Sigmoid colon (tissue), 7 donors: ENCODE results near the gene ACP6. TPM values are rescaled to one million over a fixed set of nuclear protein-coding genes. Genes with fewer than 3 reads are reported as not detected.

Experiments
- DNase-seq: peaks from one replicate; pipeline ENCODE4 v3.0.0-alpha.2; 2019
- H3K27ac ChIP-seq, 4 donors: fragments of 200-600 bp; sonication (generic); one replicate each; pipeline ENCODE4 v1.5.1; 2016 to 2019; ENCODE audit warnings: mild to moderate bottlenecking in 1 of 4
- H3K27me3 ChIP-seq, 3 donors: fragments of 200-600 bp; sonication (generic); one replicate each; pipeline ENCODE4 v1.5.1; 2019; ENCODE audit warnings: mild to moderate bottlenecking in 1 of 3
- H3K36me3 ChIP-seq, 4 donors: fragments of 200-600 bp; sonication (generic); one replicate each; pipeline ENCODE4 v1.5.1; 2016 to 2019
- H3K4me1 ChIP-seq, 4 donors: fragments of 200-600 bp; sonication (generic); one replicate each; pipeline ENCODE4 v1.5.1; 2017 to 2019
- H3K4me3 ChIP-seq, 4 donors: fragments of 200-600 bp; sonication (generic); one replicate each; pipeline ENCODE4 v1.5.1; 2017 to 2019; ENCODE audit warnings: mild to moderate bottlenecking in 2 of 4, moderate library complexity in 1 of 4
- H3K9me3 ChIP-seq, 4 donors: fragments of 200-600 bp in 3 of 4; sonication (generic) in 3 of 4; one replicate each; pipeline versions ENCODE4 v1.5.1 to v1.6.1; 2013 to 2019
- EP300 ChIP-seq, 4 donors: sonication (generic); formaldehyde crosslinking; IDR thresholded peaks; one replicate each; pipeline ENCODE4 v1.6.1; 2017; ENCODE audit warnings: antibody characterized with exemption in 4 of 4
- POLR2A ChIP-seq, 2 donors: fragments of 450-650 bp; IDR thresholded peaks; one replicate each; pipeline ENCODE4 v1.6.1; 2016; ENCODE audit warnings: antibody characterized with exemption in 2 of 2, mild to moderate bottlenecking in 2 of 2, moderate library complexity in 2 of 2
- POLR2AphosphoS5 ChIP-seq, 4 donors: sonication (generic); formaldehyde crosslinking; IDR thresholded peaks; one replicate each; pipeline ENCODE4 v1.6.1; 2017; ENCODE audit warnings: antibody characterized with exemption in 4 of 4
- WGBS, 2 donors: extraction: QIAGEN DNeasy Blood & Tissue Kit; methylation state at CpG; one replicate each; pipeline ENCODE4 v1.1.7; 2013; 5-methylcytosine and 5-hydroxymethylcytosine counted together
- intact Hi-C: fragments of 100-400 bp; cut with DNase I; formaldehyde crosslinking; loops from one replicate; pipeline ENCODE4 v1.15.1; 2023
- polyA plus RNA-seq, 3 donors: library from polyadenylated mRNA; stranded (reverse); fragments of 200-250 nt; gene quantifications; one replicate each; pipeline ENCODE4 v1.2.3, GENCODE V29; 2013
- total RNA-seq, 4 donors: library from RNA; depleted of rRNA; stranded (reverse); fragments of >200 nt; gene quantifications; one replicate each; pipeline ENCODE4 v1.1.0, GENCODE V29; 2016
- TF ChIP-seq, protein P1 (sequence below), 4 experiments: fragments of 450-650 bp in 3 of 4; fragments of 200-600 bp in 1 of 4; IDR thresholded peaks; one replicate each; pipeline ENCODE4 v1.5.1; 2016 to 2019; ENCODE audit warnings: antibody characterized with exemption in 4 of 4, mild to moderate bottlenecking in 3 of 4, moderate library complexity in 2 of 4
- donor health status: healthy with polysubstance abuse.
- donor health status: Bipolar disorder and iron deficiency.
- donor health status: healthy.

ACP6 gene
- total and polyA plus RNA-seq, 7 donors, result 3.5 to 27.8 (median 14.7) TPM

GRCh38 chr1:147631839-147632238 is 38.5 kb downstream of the ACP6 start:
- no peak overlapping the region for H3K4me3 ChIP-seq
- no peaks in the 10 kb centered on the region for H3K27me3 ChIP-seq
- 90 to 93% methylated on average over 3 of the region's 3 CpGs for WGBS, 2 donors
- peaks cover 0 to 4% (median 0%) of the 10 kb centered on the region in 4 donors for H3K36me3 ChIP-seq
- no peak for DNase-seq
- H3K9me3 ChIP-seq, result no peaks in the 10 kb centered on the region
- intact Hi-C loops, result no loop called here
- TF ChIP-seq, protein P1, sequence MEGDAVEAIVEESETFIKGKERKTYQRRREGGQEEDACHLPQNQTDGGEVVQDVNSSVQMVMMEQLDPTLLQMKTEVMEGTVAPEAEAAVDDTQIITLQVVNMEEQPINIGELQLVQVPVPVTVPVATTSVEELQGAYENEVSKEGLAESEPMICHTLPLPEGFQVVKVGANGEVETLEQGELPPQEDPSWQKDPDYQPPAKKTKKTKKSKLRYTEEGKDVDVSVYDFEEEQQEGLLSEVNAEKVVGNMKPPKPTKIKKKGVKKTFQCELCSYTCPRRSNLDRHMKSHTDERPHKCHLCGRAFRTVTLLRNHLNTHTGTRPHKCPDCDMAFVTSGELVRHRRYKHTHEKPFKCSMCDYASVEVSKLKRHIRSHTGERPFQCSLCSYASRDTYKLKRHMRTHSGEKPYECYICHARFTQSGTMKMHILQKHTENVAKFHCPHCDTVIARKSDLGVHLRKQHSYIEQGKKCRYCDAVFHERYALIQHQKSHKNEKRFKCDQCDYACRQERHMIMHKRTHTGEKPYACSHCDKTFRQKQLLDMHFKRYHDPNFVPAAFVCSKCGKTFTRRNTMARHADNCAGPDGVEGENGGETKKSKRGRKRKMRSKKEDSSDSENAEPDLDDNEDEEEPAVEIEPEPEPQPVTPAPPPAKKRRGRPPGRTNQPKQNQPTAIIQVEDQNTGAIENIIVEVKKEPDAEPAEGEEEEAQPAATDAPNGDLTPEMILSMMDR (IDR thresholded peaks at IDR 0.05), result no peak
- TF ChIP-seq POLR2A (IDR thresholded peaks at IDR 0.05) (no peak), EP300 (IDR thresholded peaks at IDR 0.05) (no peak), POLR2AphosphoS5 (IDR thresholded peaks at IDR 0.05) (no peak)
- H3K4me1 ChIP-seq, result no peaks in the 10 kb centered on the region
- no peak overlapping the region for H3K27ac ChIP-seq

DNA sequence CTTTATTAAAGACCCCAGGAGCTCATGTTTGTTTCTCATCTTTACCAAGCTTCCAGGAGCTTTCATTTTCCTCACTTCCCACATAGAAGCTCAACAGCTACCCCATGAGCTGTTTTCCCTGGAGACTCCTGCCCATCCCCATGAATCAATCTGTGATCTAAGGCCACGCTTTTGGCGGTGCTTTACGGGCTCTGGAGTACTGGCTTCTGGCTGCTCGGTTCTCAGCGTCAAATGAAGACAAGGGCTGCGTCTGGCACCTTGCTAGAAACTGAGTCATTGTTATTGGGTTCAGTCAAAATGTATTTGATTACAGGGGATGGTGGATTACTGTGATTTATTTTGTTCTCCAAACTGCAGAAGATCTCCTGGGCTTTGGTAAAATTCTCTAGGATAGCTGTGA is 39.9 kb downstream of the ACP6 start:
- H3K27me3 ChIP-seq, result no peaks in the 10 kb centered on the region
- TF ChIP-seq POLR2AphosphoS5 (IDR thresholded peaks at IDR 0.05), result no peak
- TF ChIP-seq POLR2A (IDR thresholded peaks at IDR 0.05), result no peak
- TF ChIP-seq, protein P1 (IDR thresholded peaks at IDR 0.05), result no peak
- TF ChIP-seq EP300 (IDR thresholded peaks at IDR 0.05), result no peak
- 75 to 87% methylated on average over 6 of the region's 6 CpGs for WGBS, 2 donors

GRCh38 chr1:147630022-147630421 is 40.3 kb downstream of the ACP6 start:
- Histone ChIP-seq H3K27ac (no peak overlapping the region), H3K9me3 (no peaks in the 10 kb centered on the region), H3K36me3 (peaks cover 0 to 4% (median 0%) of the 10 kb centered on the region in 4 donors), H3K4me1 (no peaks in the 10 kb centered on the region), H3K4me3 (no peak overlapping the region), H3K27me3 (no peaks in the 10 kb centered on the region)
- TF ChIP-seq, protein P1 (IDR thresholded peaks at IDR 0.05), result no peak
- TF ChIP-seq POLR2A (IDR thresholded peaks at IDR 0.05), result no peak
- no peak for TF ChIP-seq POLR2AphosphoS5 (IDR thresholded peaks at IDR 0.05)
- TF ChIP-seq EP300 (IDR thresholded peaks at IDR 0.05), result no peak
- intact Hi-C loops, result no loop called here
- no peak for DNase-seq
- WGBS, 2 donors, result 86 to 87% methylated on average over 6 of the region's 6 CpGs

More for the DNA sequence above, 39.9 kb downstream of the ACP6 start:
- no peak overlapping the region for H3K4me3 ChIP-seq
- H3K27ac ChIP-seq, result no peak overlapping the region
- no peak for DNase-seq
- intact Hi-C loops, result no loop called here
- H3K4me1 ChIP-seq, result no peaks in the 10 kb centered on the region
- peaks cover 0 to 4% (median 0%) of the 10 kb centered on the region in 4 donors for H3K36me3 ChIP-seq
- H3K9me3 ChIP-seq, result no peaks in the 10 kb centered on the region

DNA sequence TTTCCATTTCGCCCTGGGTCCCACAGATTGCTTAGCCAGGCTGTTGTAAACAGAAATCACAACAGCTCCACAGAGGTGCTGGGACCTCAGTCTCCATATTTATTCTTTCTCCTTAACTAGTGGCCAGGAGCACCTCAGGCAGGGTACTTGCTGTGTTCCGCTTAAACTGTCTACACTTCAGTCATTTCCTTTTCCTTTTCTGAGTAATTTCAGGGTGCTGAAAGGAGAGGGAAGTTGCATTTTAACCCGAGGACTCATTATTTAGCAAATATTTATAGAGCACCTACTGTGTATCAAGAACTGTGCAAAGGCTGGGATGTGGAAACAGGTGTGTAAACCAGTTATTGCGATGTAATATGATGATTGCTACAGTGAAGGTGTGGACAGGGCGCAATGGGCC is 41.9 kb downstream of the ACP6 start:
- Histone ChIP-seq H3K4me3 (no peak overlapping the region), H3K36me3 (peaks cover 0 to 19% (median 4%) of the 10 kb centered on the region in 4 donors), H3K4me1 (no peaks in the 10 kb centered on the region), H3K27me3 (no peaks in the 10 kb centered on the region), H3K9me3 (no peaks in the 10 kb centered on the region), H3K27ac (no peak overlapping the region)
- TF ChIP-seq, protein P1 (IDR thresholded peaks at IDR 0.05), result no peak
- TF ChIP-seq POLR2A (IDR thresholded peaks at IDR 0.05) (no peak), POLR2AphosphoS5 (IDR thresholded peaks at IDR 0.05) (no peak), EP300 (IDR thresholded peaks at IDR 0.05) (no peak)
- DNase-seq, result no peak
- intact Hi-C loops, result no loop called here
- WGBS, 2 donors, result 69 to 80% methylated on average over 5 of the region's 5 CpGs
